Measurements from ENCODE around the gene STXBP6.
"Not testable (repeated sequence)": the region's sequence is repeated elsewhere in the genome, so short reads cannot be mapped to it uniquely, and the experiment has no call there.

The STXBP6 gene

GRCh38 chr14:24954700-24955037 lies 95.3 kb downstream of the STXBP6 start:
- no peak for DNase-seq (ENCODE audit: low read depth)

GRCh38 chr14:24954037-24954699 lies 95.8 kb downstream of the STXBP6 start:
- DNase-seq (ENCODE audit: low read depth): no peak

GRCh38 chr14:24952851-24953666 lies 96.9 kb downstream of the STXBP6 start:
- no peak for DNase-seq (ENCODE audit: low read depth)

GRCh38 chr14:24948261-24948847 lies 101.6 kb downstream of the STXBP6 start:
- no peak for DNase-seq (ENCODE audit: low read depth)

GRCh38 chr14:24947131-24947530 lies 102.8 kb downstream of the STXBP6 start:
- DNase-seq (ENCODE audit: low read depth): no peak

- no peak for DNase-seq (ENCODE audit: low read depth)
Observed at GRCh38 chr14:24944800-24945199, 105.1 kb downstream of the STXBP6 start.

- peak; percentile 86 for DNase-seq (ENCODE audit: low read depth)
Observed at GRCh38 chr14:24943024-24943423, 106.9 kb downstream of the STXBP6 start.

GRCh38 chr14:24941719-24942118 lies 108.2 kb downstream of the STXBP6 start:
- DNase-seq (ENCODE audit: low read depth): no peak

GRCh38 chr14:24940213-24940783 lies 109.6 kb downstream of the STXBP6 start:
- DNase-seq (ENCODE audit: low read depth): no peak

- DNase-seq (ENCODE audit: low read depth): no peak
Observed at GRCh38 chr14:24938593-24938992, 111.4 kb downstream of the STXBP6 start.

- no peak for DNase-seq (ENCODE audit: low read depth)
Observed at GRCh38 chr14:24937300-24937699, 112.6 kb downstream of the STXBP6 start.

- not testable (repeated sequence) for DNase-seq (ENCODE audit: low read depth)
Observed at GRCh38 chr14:24936773-24937172, 113.2 kb downstream of the STXBP6 start.

GRCh38 chr14:24935796-24936195 lies 114.2 kb downstream of the STXBP6 start:
- peak; percentile 50 for DNase-seq (ENCODE audit: low read depth)

- DNase-seq (ENCODE audit: low read depth): no peak
Observed at GRCh38 chr14:24928386-24928900, 121.5 kb downstream of the STXBP6 start.

- no peak for DNase-seq (ENCODE audit: low read depth)
Observed at GRCh38 chr14:24927809-24928208, 122.1 kb downstream of the STXBP6 start.

- DNase-seq (ENCODE audit: low read depth): no peak
Observed at GRCh38 chr14:24925771-24926374, 124.1 kb downstream of the STXBP6 start.

- no peak for DNase-seq (ENCODE audit: low read depth)
Observed at GRCh38 chr14:24924544-24924943, 125.4 kb downstream of the STXBP6 start.

GRCh38 chr14:24921903-24922302 lies 128.0 kb downstream of the STXBP6 start:
- DNase-seq (ENCODE audit: low read depth): no peak

GRCh38 chr14:24920265-24921075 lies 129.5 kb downstream of the STXBP6 start:
- no peak for DNase-seq (ENCODE audit: low read depth)

- DNase-seq (ENCODE audit: low read depth): no peak
Observed at GRCh38 chr14:24918822-24919221, 131.1 kb downstream of the STXBP6 start.

- no peak for DNase-seq (ENCODE audit: low read depth)
Observed at GRCh38 chr14:24915958-24916595, 133.9 kb downstream of the STXBP6 start.
